HG02678 (cell line): ENCODE data around the gene IGF2BP1.
"Not testable (repeated sequence)": the region's sequence is repeated elsewhere in the genome, so short reads cannot be mapped to it uniquely, and the experiment has no call there.

Experiments
- ATAC-seq: cut with Tn5 transposase; IDR thresholded peaks from one replicate; pipeline ENCODE4 v1.9.1; 2021; ENCODE audit warnings: mild to moderate bottlenecking, moderate library complexity; ENCODE audit not compliant: unreplicated experiment

IGF2BP1 gene

GRCh38 chr17:49051269-49051668 is 54.1 kb downstream of the IGF2BP1 start:
- no peak for ATAC-seq

GRCh38 chr17:49053171-49053829 is 56.1 kb downstream of the IGF2BP1 start:
- ATAC-seq, result no peak

- no peak for ATAC-seq
These were observed 57.3 kb downstream of the IGF2BP1 start for GRCh38 chr17:49054342-49055092.

- no peak for ATAC-seq
These were observed 58.2 kb downstream of the IGF2BP1 start for GRCh38 chr17:49055181-49055927.

GRCh38 chr17:49061524-49061943 is 64.3 kb downstream of the IGF2BP1 start:
- no peak for ATAC-seq

- ATAC-seq, result no peak
These were observed 66.5 kb downstream of the IGF2BP1 start for GRCh38 chr17:49063652-49064051.

- no peak for ATAC-seq
These were observed 70.0 kb downstream of the IGF2BP1 start for GRCh38 chr17:49067163-49067562.

- no peak for ATAC-seq
These were observed 72.5 kb downstream of the IGF2BP1 start for GRCh38 chr17:49069585-49070273.

GRCh38 chr17:49071106-49071505 is 73.9 kb downstream of the IGF2BP1 start:
- no peak for ATAC-seq

GRCh38 chr17:49074851-49075540 is 77.8 kb downstream of the IGF2BP1 start:
- no peak for ATAC-seq

- ATAC-seq, result no peak
These were observed 79.6 kb downstream of the IGF2BP1 start for GRCh38 chr17:49076573-49077384.

GRCh38 chr17:49078248-49078647 is 81.1 kb downstream of the IGF2BP1 start:
- no peak for ATAC-seq

GRCh38 chr17:49079840-49080663 is 82.9 kb downstream of the IGF2BP1 start:
- no peak for ATAC-seq

- no peak for ATAC-seq
These were observed 85.0 kb downstream of the IGF2BP1 start for GRCh38 chr17:49082231-49082630.

GRCh38 chr17:49085046-49085445 is 87.9 kb downstream of the IGF2BP1 start:
- not testable (repeated sequence) for ATAC-seq

GRCh38 chr17:49085565-49086315 is 88.6 kb downstream of the IGF2BP1 start:
- ATAC-seq, result no peak

GRCh38 chr17:49086316-49086605 is 89.1 kb downstream of the IGF2BP1 start:
- no peak for ATAC-seq

GRCh38 chr17:49086649-49087048 is 89.5 kb downstream of the IGF2BP1 start:
- no peak for ATAC-seq
